ENCODE results near the gene GLP1R. TPM values are rescaled to one million over a fixed set of nuclear protein-coding genes. Genes with fewer than 3 reads are reported as not detected.

Gene GLP1R
- total RNA-seq, 1 donor from 2014 or later: 6.8 TPM

GRCh38 chr6:39040080-39040673 is 8.4 kb upstream of the GLP1R start:
- intact Hi-C loops (cut with DNase I): no loop called here
- ATAC-seq: no peak

GRCh38 chr6:39041072-39041471 is 7.5 kb upstream of the GLP1R start:
- no peak for DNase-seq (ENCODE audit: missing footprints)
- intact Hi-C loops (cut with DNase I): no loop called here

More at GRCh38 chr6:39040080-39040673, 8.4 kb upstream of the GLP1R start:
- DNase-seq (ENCODE audit: missing footprints): no peak

GRCh38 chr6:39043776-39044175 is 4.8 kb upstream of the GLP1R start:
- no peak for ATAC-seq
- no peak for DNase-seq (ENCODE audit: missing footprints)
- intact Hi-C loops (cut with DNase I): no loop called here

More at GRCh38 chr6:39041072-39041471, 7.5 kb upstream of the GLP1R start:
- ATAC-seq: no peak

- no peak for ATAC-seq
- DNase-seq (ENCODE audit: missing footprints): no peak
- intact Hi-C loops (cut with DNase I): no loop called here
Measured at GRCh38 chr6:39044181-39044580, 4.4 kb upstream of the GLP1R start.

- ATAC-seq (no peak), DNase-seq (ENCODE audit: missing footprints) (no peak)
- intact Hi-C loops (cut with DNase I): no loop called here
Measured at GRCh38 chr6:39047434-39048327, 900 bp upstream of the GLP1R start.

- ATAC-seq: no peak
- intact Hi-C loops (cut with DNase I): no loop called here
Measured at GRCh38 chr6:39049575-39050283, 1.1 kb downstream of the GLP1R start.

GRCh38 chr6:39050453-39051112 is 2.0 kb downstream of the GLP1R start:
- DNase-seq (ENCODE audit: missing footprints) (no peak), ATAC-seq (no peak)
- intact Hi-C loops (cut with DNase I): no loop called here

More at GRCh38 chr6:39049575-39050283, 1.1 kb downstream of the GLP1R start:
- no peak for DNase-seq (ENCODE audit: missing footprints)

GRCh38 chr6:39051399-39052122 is 3.0 kb downstream of the GLP1R start:
- ATAC-seq: no peak
- intact Hi-C loops (cut with DNase I): no loop called here
- no peak for DNase-seq (ENCODE audit: missing footprints)

- ATAC-seq (no peak), DNase-seq (ENCODE audit: missing footprints) (no peak)
- intact Hi-C loops (cut with DNase I): no loop called here
Measured at GRCh38 chr6:39053016-39053624, 4.5 kb downstream of the GLP1R start.

- DNase-seq (ENCODE audit: missing footprints) (no peak), ATAC-seq (no peak)
- intact Hi-C loops (cut with DNase I): no loop called here
Measured at GRCh38 chr6:39053854-39054576, 5.4 kb downstream of the GLP1R start.

- intact Hi-C loops (cut with DNase I): no loop called here
- peak; percentile 38 for ATAC-seq
- no peak for DNase-seq (ENCODE audit: missing footprints)
Measured at GRCh38 chr6:39054577-39055142, 6.1 kb downstream of the GLP1R start.

GRCh38 chr6:39055661-39056060 is 7.1 kb downstream of the GLP1R start:
- intact Hi-C loops (cut with DNase I): no loop called here
- ATAC-seq: no peak
- DNase-seq (ENCODE audit: missing footprints): no peak

GRCh38 chr6:39056191-39056590 is 7.6 kb downstream of the GLP1R start:
- ATAC-seq: no peak
- DNase-seq (ENCODE audit: missing footprints): no peak
- intact Hi-C loops (cut with DNase I): no loop called here

GRCh38 chr6:39056681-39057080 is 8.1 kb downstream of the GLP1R start:
- DNase-seq (ENCODE audit: missing footprints): no peak
- ATAC-seq: no peak
- intact Hi-C loops (cut with DNase I): no loop called here

GRCh38 chr6:39057251-39058155 is 8.9 kb downstream of the GLP1R start:
- intact Hi-C loops (cut with DNase I): no loop called here
- ATAC-seq: no peak
- no peak for DNase-seq (ENCODE audit: missing footprints)

- ATAC-seq (no peak), DNase-seq (ENCODE audit: missing footprints) (no peak)
- intact Hi-C loops (cut with DNase I): no loop called here
Measured at GRCh38 chr6:39058471-39059147, 10.0 kb downstream of the GLP1R start.
